Neuronal stem cell (in vitro differentiated cells): Measurements from ENCODE around the gene JAKMIP3.
A peak's percentile ranks its signal among the peaks of the same experiment; 100 is the strongest.

ENCODE experiments used
- DNase-seq: peaks from one replicate; pipeline ENCODE4 v3.0.0-alpha.2; 2013; ENCODE audit warnings: low spot score
- H2AFZ ChIP-seq: one replicate; pipeline ENCODE4 v1.6.1; 2013; ENCODE audit warnings: mild to moderate bottlenecking, low read length, inconsistent platforms
- H2AK5ac ChIP-seq: 2 replicates; pipeline ENCODE4 v1.6.1; 2013; ENCODE audit warnings: low read depth, mild to moderate bottlenecking, inconsistent platforms, low read length, moderate library complexity, mixed read lengths
- H2BK120ac ChIP-seq: 2 replicates; pipeline ENCODE4 v1.6.1; 2013; ENCODE audit warnings: low read depth, mild to moderate bottlenecking, inconsistent platforms, low read length, moderate library complexity, mixed read lengths
- H2BK12ac ChIP-seq: one replicate; pipeline ENCODE4 v1.6.1; 2013; ENCODE audit warnings: low read length, inconsistent platforms
- H2BK15ac ChIP-seq: 2 replicates; pipeline ENCODE4 v1.6.1; 2013; ENCODE audit warnings: mild to moderate bottlenecking, low read length, inconsistent platforms, mixed read lengths
- H2BK5ac ChIP-seq: one replicate; pipeline ENCODE4 v1.6.1; 2013; ENCODE audit warnings: inconsistent platforms, mild to moderate bottlenecking, low read length, moderate library complexity
- H3K14ac ChIP-seq: one replicate; pipeline ENCODE4 v1.6.1; 2013; ENCODE audit warnings: low read length, inconsistent platforms
- H3K18ac ChIP-seq: 2 replicates; pipeline ENCODE4 v1.6.1; 2013; ENCODE audit warnings: low read length, inconsistent platforms
- H3K23ac ChIP-seq: 2 replicates; pipeline ENCODE4 v1.6.1; 2013; ENCODE audit warnings: low read depth, mild to moderate bottlenecking, mixed read lengths, low read length, inconsistent platforms; ENCODE audit not compliant: poor library complexity
- H3K27ac ChIP-seq: replicated peaks from 3 replicates; pipeline ENCODE4 v1.5.1; 2013; ENCODE audit warnings: low read length, inconsistent platforms
- H3K27me3 ChIP-seq, 3 experiments: 2 replicates each; pipeline ENCODE4 v1.6.1; 2013; ENCODE audit warnings: low read length in 3 of 3, mild to moderate bottlenecking in 2 of 3, inconsistent platforms in 1 of 3, low read depth in 1 of 3, mixed read lengths in 1 of 3, moderate library complexity in 1 of 3; ENCODE audit not compliant: control insufficient read depth in 3 of 3, insufficient read depth in 3 of 3
- H3K36me3 ChIP-seq, 2 donors: replicated peaks in 1 of 2; 2 replicates each; pipeline ENCODE4 v1.6.1; 2013; ENCODE audit warnings: low read length in 2 of 2; ENCODE audit not compliant: control insufficient read depth in 2 of 2, insufficient read depth in 2 of 2
- H3K4ac ChIP-seq: 2 replicates; pipeline ENCODE4 v1.6.1; 2013; ENCODE audit warnings: inconsistent platforms, mild to moderate bottlenecking, low read length, moderate library complexity
- H3K4me1 ChIP-seq, 2 donors: 1 replicate in 1 of 2; 2 replicates in 1 of 2; pipeline ENCODE4 v1.6.1; 2013; ENCODE audit warnings: low read length in 2 of 2, low read depth in 1 of 2; ENCODE audit not compliant: control insufficient read depth in 2 of 2, insufficient read depth in 1 of 2
- H3K4me2 ChIP-seq: one replicate; pipeline ENCODE4 v1.6.1; 2013; ENCODE audit warnings: mild to moderate bottlenecking, low read length, inconsistent platforms; ENCODE audit not compliant: insufficient read depth, poor library complexity, severe bottlenecking
- H3K4me3 ChIP-seq, 2 donors: 2 replicates each; pipeline ENCODE4 v1.5.1; 2013; ENCODE audit warnings: low read length in 2 of 2, mild to moderate bottlenecking in 2 of 2, inconsistent platforms in 1 of 2, moderate library complexity in 1 of 2
- H3K79me1 ChIP-seq: one replicate; pipeline ENCODE4 v1.6.1; 2013; ENCODE audit warnings: low read depth, mild to moderate bottlenecking, inconsistent platforms, low read length, moderate library complexity
- H3K9ac ChIP-seq: one replicate; pipeline ENCODE4 v1.6.1; 2013; ENCODE audit warnings: mild to moderate bottlenecking, low read depth, low read length, inconsistent platforms; ENCODE audit not compliant: poor library complexity
- H3K9me3 ChIP-seq, 2 donors: replicated peaks in 1 of 2; 2 replicates each; pipeline versions ENCODE3 to v1.6.1; 2013; ENCODE audit warnings: low read length in 2 of 2, mild to moderate bottlenecking in 2 of 2, inconsistent platforms in 1 of 2, low read depth in 1 of 2, mixed read lengths in 1 of 2, moderate library complexity in 1 of 2; ENCODE audit not compliant: control insufficient read depth in 2 of 2, insufficient read depth in 1 of 2
- H4K8ac ChIP-seq: one replicate; pipeline ENCODE4 v1.6.1; 2013; ENCODE audit warnings: low read depth, mild to moderate bottlenecking, inconsistent platforms, low read length, moderate library complexity
- H4K91ac ChIP-seq: one replicate; pipeline ENCODE4 v1.6.1; 2013; ENCODE audit warnings: low read length, low read depth, mild to moderate bottlenecking, inconsistent platforms; ENCODE audit not compliant: poor library complexity
- WGBS, 2 donors: extraction: QIAGEN DNeasy Blood & Tissue Kit; methylation state at CpG; one replicate each; pipeline ENCODE4 v1.1.7; 2013; ENCODE audit warnings: missing lambda C conversion rate in 2 of 2, mixed read lengths in 1 of 2; ENCODE audit not compliant: insufficient read length in 2 of 2, insufficient replicate concordance in 1 of 2; ENCODE audit errors: extremely low coverage in 2 of 2; 5-methylcytosine and 5-hydroxymethylcytosine counted together

Gene JAKMIP3

GRCh38 chr10:132058793-132059759, 6.7 kb upstream of the JAKMIP3 start:
- H2BK120ac ChIP-seq, result no peak overlapping the region
- no CpG with 5 or more reads among the region's 42 CpGs for WGBS, 2 donors
- peak overlapping the region; percentile 71 for H3K14ac ChIP-seq
- no peak overlapping the region for H4K91ac ChIP-seq
- no peak for DNase-seq
- no peaks in the 10 kb centered on the region for H3K9me3 ChIP-seq
- H3K4ac ChIP-seq, result no peak overlapping the region
- no peak overlapping the region for H3K27ac ChIP-seq
- H2BK12ac ChIP-seq, result no peak overlapping the region
- H2BK15ac ChIP-seq, result no peak overlapping the region
- peak overlapping the region; percentile 65 for H3K23ac ChIP-seq
- H3K4me3 ChIP-seq, result no peak overlapping the region
- H4K8ac ChIP-seq, result peak overlapping the region; percentile 65
- H3K36me3 ChIP-seq, result no peaks in the 10 kb centered on the region
- H3K4me2 ChIP-seq, result no peak overlapping the region
- no peak overlapping the region for H2AK5ac ChIP-seq
- H3K18ac ChIP-seq, result peak overlapping the region; percentile 71
- no peak overlapping the region for H2AFZ ChIP-seq
- no peaks in the 10 kb centered on the region for H3K4me1 ChIP-seq
- H3K9ac ChIP-seq, result no peak overlapping the region
- H3K79me1 ChIP-seq, result peaks cover 2% of the 10 kb centered on the region
- H3K27me3 ChIP-seq, result peaks cover 0 to 48% (median 0%) of the 10 kb centered on the region in 3 experiments
- H2BK5ac ChIP-seq, result no peak overlapping the region

GRCh38 chr10:132059760-132060508, 5.8 kb upstream of the JAKMIP3 start:
- no peak overlapping the region for H3K4me2 ChIP-seq
- H3K23ac ChIP-seq, result no peak overlapping the region

GRCh38 chr10:132061030-132061429, 4.7 kb upstream of the JAKMIP3 start:
- Histone ChIP-seq H4K91ac (no peak overlapping the region), H3K4me3 (no peak overlapping the region), H3K14ac (no peak overlapping the region), H3K18ac (no peak overlapping the region), H3K36me3 (no peaks in the 10 kb centered on the region), H3K27me3 (peaks cover 0 to 62% (median 0%) of the 10 kb centered on the region in 3 experiments), H2BK120ac (no peak overlapping the region), H3K4me1 (peaks cover 6 to 8% of the 10 kb centered on the region in 2 donors), H3K23ac (no peak overlapping the region), H4K8ac (no peak overlapping the region), H2BK5ac (no peak overlapping the region), H2AFZ (no peak overlapping the region), H3K9me3 (no peaks in the 10 kb centered on the region), H3K79me1 (peaks cover 2% of the 10 kb centered on the region), H3K4me2 (no peak overlapping the region), H3K9ac (no peak overlapping the region), H2BK15ac (no peak overlapping the region), H2BK12ac (no peak overlapping the region), H3K4ac (no peak overlapping the region), H2AK5ac (no peak overlapping the region), H3K27ac (no peak overlapping the region)
- no peak for DNase-seq
- no CpG with 5 or more reads among the region's 18 CpGs for WGBS, 2 donors

More at GRCh38 chr10:132059760-132060508, 5.8 kb upstream of the JAKMIP3 start:
- no peak overlapping the region for H2BK120ac ChIP-seq
- H4K91ac ChIP-seq, result no peak overlapping the region
- no peak overlapping the region for H2BK5ac ChIP-seq
- no peak overlapping the region for H2BK15ac ChIP-seq
- peaks cover 0 to 56% (median 0%) of the 10 kb centered on the region in 3 experiments for H3K27me3 ChIP-seq
- H2AFZ ChIP-seq, result no peak overlapping the region
- no peaks in the 10 kb centered on the region for H3K36me3 ChIP-seq
- H3K27ac ChIP-seq, result no peak overlapping the region
- H3K4ac ChIP-seq, result no peak overlapping the region
- H2AK5ac ChIP-seq, result no peak overlapping the region
- no peak overlapping the region for H2BK12ac ChIP-seq
- H3K4me1 ChIP-seq, result no peaks in the 10 kb centered on the region
- WGBS, 2 donors, result no CpG with 5 or more reads among the region's 12 CpGs
- no peak for DNase-seq
- peaks cover 2% of the 10 kb centered on the region for H3K79me1 ChIP-seq
- peak overlapping the region; percentile 33 for H3K14ac ChIP-seq
- no peak overlapping the region for H3K9ac ChIP-seq
- H3K18ac ChIP-seq, result no peak overlapping the region
- H3K9me3 ChIP-seq, result no peaks in the 10 kb centered on the region
- H4K8ac ChIP-seq, result no peak overlapping the region
- no peak overlapping the region for H3K4me3 ChIP-seq

GRCh38 chr10:132061465-132061864, 4.3 kb upstream of the JAKMIP3 start:
- no peaks in the 10 kb centered on the region for H3K9me3 ChIP-seq
- no peak overlapping the region for H3K4ac ChIP-seq
- no peak overlapping the region for H3K27ac ChIP-seq
- peaks cover 0 to 66% (median 0%) of the 10 kb centered on the region in 3 experiments for H3K27me3 ChIP-seq
- no peak overlapping the region for H2AK5ac ChIP-seq
- no peak overlapping the region for H2BK15ac ChIP-seq
- H3K23ac ChIP-seq, result no peak overlapping the region
- H3K36me3 ChIP-seq, result no peaks in the 10 kb centered on the region
- WGBS, 2 donors, result no CpG with 5 or more reads among the region's 6 CpGs
- H4K91ac ChIP-seq, result no peak overlapping the region
- H3K4me3 ChIP-seq, result no peak overlapping the region
- H2BK5ac ChIP-seq, result no peak overlapping the region
- H3K9ac ChIP-seq, result no peak overlapping the region
- DNase-seq, result no peak
- H2BK120ac ChIP-seq, result no peak overlapping the region
- H3K4me1 ChIP-seq, result peaks cover 8 to 10% of the 10 kb centered on the region in 2 donors
- H3K18ac ChIP-seq, result no peak overlapping the region
- H4K8ac ChIP-seq, result no peak overlapping the region
- no peak overlapping the region for H3K14ac ChIP-seq
- H2AFZ ChIP-seq, result no peak overlapping the region
- H2BK12ac ChIP-seq, result no peak overlapping the region
- H3K4me2 ChIP-seq, result no peak overlapping the region
- H3K79me1 ChIP-seq, result peaks cover 2% of the 10 kb centered on the region
